ENCODE results near the gene LUC7L2.

Gene LUC7L2

DNA sequence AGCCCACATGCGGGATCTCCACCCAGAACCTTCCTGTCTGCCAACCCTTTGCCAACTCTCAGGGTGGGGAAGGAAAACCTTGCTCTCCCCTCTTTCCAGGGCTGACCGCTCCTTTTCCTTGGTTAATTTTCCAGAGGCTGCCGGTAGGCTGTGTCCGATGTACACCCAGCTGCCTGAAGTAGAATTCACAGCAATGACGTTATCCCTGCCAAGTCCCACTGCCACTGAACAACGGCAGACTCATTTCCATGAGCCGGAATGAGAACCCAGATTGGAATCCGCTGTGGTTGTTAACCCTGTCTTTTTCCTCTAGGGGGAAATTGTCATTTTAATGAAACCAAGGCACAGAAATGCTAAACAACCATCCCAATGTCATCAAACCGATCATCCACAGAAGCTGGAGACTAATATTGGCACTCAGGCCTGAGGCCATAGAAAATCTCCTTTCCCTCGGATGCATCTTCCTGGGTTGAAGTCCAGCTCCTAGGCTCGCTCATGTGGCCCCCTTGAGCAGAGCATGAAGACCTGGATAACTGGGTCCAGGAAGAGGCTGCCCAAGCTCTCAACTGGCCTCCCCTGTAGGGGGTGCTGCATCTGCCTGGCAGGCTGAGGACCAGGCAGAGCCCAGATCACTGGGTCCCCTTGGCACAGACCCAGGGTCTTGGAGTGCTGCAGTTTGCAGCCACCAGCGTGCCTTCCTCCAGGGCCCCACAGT, 93.4 kb downstream of the LUC7L2 start:
- no peaks in the 10 kb centered on the region for H3K27me3 ChIP-seq (ENCODE audit: insufficient read depth, low read depth)
- no peak overlapping the region for H3K4me2 ChIP-seq
- H3K27ac ChIP-seq, result no peak overlapping the region
- H3K36me3 ChIP-seq (ENCODE audit: insufficient read depth), result no peaks in the 10 kb centered on the region
- no peaks in the 10 kb centered on the region for H3K79me2 ChIP-seq (ENCODE audit: insufficient read depth, low read depth)
- H4K20me1 ChIP-seq (ENCODE audit: insufficient read depth), result no peaks in the 10 kb centered on the region
- no peak overlapping the region for H2AFZ ChIP-seq (ENCODE audit: low read depth)
- no peak overlapping the region for H3K9ac ChIP-seq
- H3K4me3 ChIP-seq (IDR thresholded peaks at IDR 0.05; ENCODE audit: insufficient read depth, low read depth, low read length), result no peak overlapping the region
- TF ChIP-seq, protein P1, sequence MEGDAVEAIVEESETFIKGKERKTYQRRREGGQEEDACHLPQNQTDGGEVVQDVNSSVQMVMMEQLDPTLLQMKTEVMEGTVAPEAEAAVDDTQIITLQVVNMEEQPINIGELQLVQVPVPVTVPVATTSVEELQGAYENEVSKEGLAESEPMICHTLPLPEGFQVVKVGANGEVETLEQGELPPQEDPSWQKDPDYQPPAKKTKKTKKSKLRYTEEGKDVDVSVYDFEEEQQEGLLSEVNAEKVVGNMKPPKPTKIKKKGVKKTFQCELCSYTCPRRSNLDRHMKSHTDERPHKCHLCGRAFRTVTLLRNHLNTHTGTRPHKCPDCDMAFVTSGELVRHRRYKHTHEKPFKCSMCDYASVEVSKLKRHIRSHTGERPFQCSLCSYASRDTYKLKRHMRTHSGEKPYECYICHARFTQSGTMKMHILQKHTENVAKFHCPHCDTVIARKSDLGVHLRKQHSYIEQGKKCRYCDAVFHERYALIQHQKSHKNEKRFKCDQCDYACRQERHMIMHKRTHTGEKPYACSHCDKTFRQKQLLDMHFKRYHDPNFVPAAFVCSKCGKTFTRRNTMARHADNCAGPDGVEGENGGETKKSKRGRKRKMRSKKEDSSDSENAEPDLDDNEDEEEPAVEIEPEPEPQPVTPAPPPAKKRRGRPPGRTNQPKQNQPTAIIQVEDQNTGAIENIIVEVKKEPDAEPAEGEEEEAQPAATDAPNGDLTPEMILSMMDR (conservative IDR thresholded peaks at IDR 0.05; ENCODE audit: low read depth, low read length), result 0 out of 2 replicates have a peak, but pooled peaks have one; percentile 26
- no peaks in the 10 kb centered on the region for H3K4me1 ChIP-seq (ENCODE audit: low read depth, poor library complexity, severe bottlenecking)

DNA sequence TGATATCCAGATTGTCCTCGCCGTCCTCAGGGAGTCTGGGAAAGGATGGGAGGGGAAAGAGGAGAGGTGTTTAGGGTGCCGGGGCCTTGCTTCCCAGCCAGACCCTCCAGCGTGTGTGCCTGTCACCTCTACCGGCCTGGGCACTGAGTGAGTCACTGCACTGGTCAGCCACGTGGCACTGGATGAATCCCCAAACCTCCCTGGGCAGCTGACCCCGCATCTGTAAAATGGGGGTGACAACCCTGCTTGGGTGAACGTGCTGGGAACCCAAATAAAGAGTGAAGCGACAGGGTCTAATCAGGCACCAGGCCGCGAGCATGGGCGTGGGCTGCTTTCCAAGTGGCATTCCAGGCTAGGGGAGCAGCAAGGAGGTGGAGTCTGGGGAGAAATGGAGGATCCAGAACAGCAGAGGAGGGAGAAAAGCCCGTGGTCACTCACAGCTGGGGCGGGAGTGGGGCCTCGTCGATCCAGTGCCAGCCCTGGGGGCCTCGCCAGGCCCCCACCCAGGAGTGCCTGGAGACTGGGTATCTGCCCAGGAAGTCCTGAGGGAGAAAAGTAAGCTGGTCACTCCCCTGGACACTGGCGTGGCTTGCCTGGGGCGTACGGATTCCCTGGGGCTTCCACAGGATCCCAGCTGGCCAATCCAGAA, 94.1 kb downstream of the LUC7L2 start:
- no peak overlapping the region for H3K4me2 ChIP-seq

DNA sequence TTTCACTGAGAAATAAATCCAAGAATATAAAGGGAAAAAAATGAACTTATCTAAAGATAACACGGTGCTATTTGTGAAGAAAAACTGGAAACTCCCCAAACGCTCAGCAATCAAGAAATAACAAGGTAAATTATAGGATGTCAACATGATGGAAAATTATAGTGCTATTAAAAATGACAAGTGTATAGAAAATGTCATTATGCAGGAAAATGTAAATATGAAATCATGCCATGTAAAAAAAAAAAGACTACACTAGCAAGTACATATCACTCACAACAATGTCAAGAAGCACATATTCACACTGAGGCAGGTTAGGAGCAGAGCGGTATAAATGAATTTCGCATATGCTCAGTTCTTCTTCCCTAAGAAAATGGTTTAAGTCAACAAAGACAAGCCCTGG, 96.1 kb downstream of the LUC7L2 start:
- H2AFZ ChIP-seq (ENCODE audit: low read depth), result no peak overlapping the region
- no peak overlapping the region for H3K4me2 ChIP-seq
- no peaks in the 10 kb centered on the region for H3K36me3 ChIP-seq (ENCODE audit: insufficient read depth)
- H3K79me2 ChIP-seq (ENCODE audit: insufficient read depth, low read depth), result no peaks in the 10 kb centered on the region
- no peak overlapping the region for H3K27ac ChIP-seq
- no peak overlapping the region for H3K9ac ChIP-seq
- H3K4me3 ChIP-seq (IDR thresholded peaks at IDR 0.05; ENCODE audit: insufficient read depth, low read depth, low read length), result no peak overlapping the region
- H3K27me3 ChIP-seq (ENCODE audit: insufficient read depth, low read depth), result no peaks in the 10 kb centered on the region
- no peaks in the 10 kb centered on the region for H4K20me1 ChIP-seq (ENCODE audit: insufficient read depth)
- no peaks in the 10 kb centered on the region for H3K4me1 ChIP-seq (ENCODE audit: low read depth, poor library complexity, severe bottlenecking)
- TF ChIP-seq, protein P1 (conservative IDR thresholded peaks at IDR 0.05; ENCODE audit: low read depth, low read length), result no peak

More for the DNA sequence above, 94.1 kb downstream of the LUC7L2 start:
- Histone ChIP-seq H3K4me3 (IDR thresholded peaks at IDR 0.05; ENCODE audit: insufficient read depth, low read depth, low read length) (no peak overlapping the region), H3K79me2 (ENCODE audit: insufficient read depth, low read depth) (no peaks in the 10 kb centered on the region), H3K9ac (no peak overlapping the region), H4K20me1 (ENCODE audit: insufficient read depth) (no peaks in the 10 kb centered on the region), H3K27me3 (ENCODE audit: insufficient read depth, low read depth) (no peaks in the 10 kb centered on the region), H3K27ac (no peak overlapping the region), H3K36me3 (ENCODE audit: insufficient read depth) (no peaks in the 10 kb centered on the region), H2AFZ (ENCODE audit: low read depth) (no peak overlapping the region), H3K4me1 (ENCODE audit: low read depth, poor library complexity, severe bottlenecking) (no peaks in the 10 kb centered on the region)
- TF ChIP-seq, protein P1 (conservative IDR thresholded peaks at IDR 0.05; ENCODE audit: low read depth, low read length), result no peak

DNA sequence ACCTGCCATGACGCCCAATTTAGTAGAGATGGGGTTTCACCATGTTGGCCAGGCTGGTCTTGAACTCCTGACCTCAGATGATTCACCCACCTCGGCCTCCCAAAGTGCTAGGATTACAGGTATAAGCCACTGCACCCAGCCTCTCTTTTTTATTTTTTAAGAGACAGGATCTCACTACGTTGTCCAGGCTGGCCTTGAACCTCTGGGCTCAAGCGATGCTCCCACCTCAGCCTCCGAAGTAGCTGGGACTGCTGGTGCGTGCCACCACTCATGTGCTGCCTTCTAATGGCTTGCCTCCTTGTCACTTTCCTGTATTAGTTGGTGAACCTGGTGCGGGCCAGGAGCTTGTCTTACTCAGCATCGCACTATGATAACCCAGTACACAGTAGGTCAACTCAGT, 96.8 kb downstream of the LUC7L2 start:
- Histone ChIP-seq H3K27ac (no peak overlapping the region), H3K36me3 (ENCODE audit: insufficient read depth) (no peaks in the 10 kb centered on the region), H3K4me3 (IDR thresholded peaks at IDR 0.05; ENCODE audit: insufficient read depth, low read depth, low read length) (no peak overlapping the region), H3K79me2 (ENCODE audit: insufficient read depth, low read depth) (no peaks in the 10 kb centered on the region), H3K4me1 (ENCODE audit: low read depth, poor library complexity, severe bottlenecking) (no peaks in the 10 kb centered on the region), H3K27me3 (ENCODE audit: insufficient read depth, low read depth) (no peaks in the 10 kb centered on the region), H3K9ac (no peak overlapping the region), H3K4me2 (no peak overlapping the region), H4K20me1 (ENCODE audit: insufficient read depth) (no peaks in the 10 kb centered on the region), H2AFZ (ENCODE audit: low read depth) (no peak overlapping the region)
- TF ChIP-seq, protein P1 (conservative IDR thresholded peaks at IDR 0.05; ENCODE audit: low read depth, low read length), result no peak

All from KMS-11 (cell line).